CD4-positive, alpha-beta T cell treated with Interferon alpha-2 for 1 hour (primary cell): ENCODE results near the gene LAMC1.

Source experiments
- DNase-seq, 2 donors: peaks; one replicate each; pipeline ENCODE4 v3.0.0-alpha.2; 2020 to 2022

Gene LAMC1

GRCh38 chr1:183152180-183152579, 129.0 kb downstream of the LAMC1 start:
- DNase-seq, result no peak

GRCh38 chr1:183155939-183156338, 132.7 kb downstream of the LAMC1 start:
- DNase-seq, result no peak

- no peak for DNase-seq
Observed at GRCh38 chr1:183159960-183160359, 136.7 kb downstream of the LAMC1 start.

- no peak for DNase-seq
Observed at GRCh38 chr1:183161391-183161790, 138.2 kb downstream of the LAMC1 start.

- DNase-seq, result no peak
Observed at GRCh38 chr1:183163316-183163715, 140.1 kb downstream of the LAMC1 start.

GRCh38 chr1:183164340-183164739, 141.1 kb downstream of the LAMC1 start:
- no peak for DNase-seq

GRCh38 chr1:183164963-183165362, 141.7 kb downstream of the LAMC1 start:
- no peak for DNase-seq

- no peak for DNase-seq
Observed at GRCh38 chr1:183165456-183165855, 142.2 kb downstream of the LAMC1 start.

GRCh38 chr1:183166454-183166853, 143.2 kb downstream of the LAMC1 start:
- no peak for DNase-seq

GRCh38 chr1:183167676-183168075, 144.5 kb downstream of the LAMC1 start:
- DNase-seq, result no peak

GRCh38 chr1:183168308-183168707, 145.1 kb downstream of the LAMC1 start:
- no peak for DNase-seq

GRCh38 chr1:183173828-183174227, 150.6 kb downstream of the LAMC1 start:
- DNase-seq, result no peak

GRCh38 chr1:183175631-183176030, 152.4 kb downstream of the LAMC1 start:
- DNase-seq, result no peak

GRCh38 chr1:183178545-183178944, 155.3 kb downstream of the LAMC1 start:
- DNase-seq, result no peak

GRCh38 chr1:183179033-183179432, 155.8 kb downstream of the LAMC1 start:
- no peak for DNase-seq

- DNase-seq, result no peak
Observed at GRCh38 chr1:183180218-183180617, 157.0 kb downstream of the LAMC1 start.

GRCh38 chr1:183180634-183181056, 157.4 kb downstream of the LAMC1 start:
- DNase-seq, result no peak

- no peak for DNase-seq
Observed at GRCh38 chr1:183185941-183186490, 162.8 kb downstream of the LAMC1 start, which contains the start of gene LAMC2. TSS of gene LAMC2 (plus strand) at chr1:183186264. CDS start at chr1:183186353, 89 bp downstream.

- DNase-seq, result no peak
Observed at GRCh38 chr1:183186841-183187240, 163.6 kb downstream of the LAMC1 start.

- DNase-seq, result no peak
Observed at GRCh38 chr1:183188240-183188639, 165.0 kb downstream of the LAMC1 start.

GRCh38 chr1:183191833-183192232, 168.6 kb downstream of the LAMC1 start:
- no peak for DNase-seq

- no peak for DNase-seq
Observed at GRCh38 chr1:183193963-183194525, 170.8 kb downstream of the LAMC1 start.

GRCh38 chr1:183194527-183195141, 171.4 kb downstream of the LAMC1 start:
- DNase-seq, result peak in 1 of 2 donors; percentile 13

GRCh38 chr1:183195142-183195574, 171.9 kb downstream of the LAMC1 start:
- DNase-seq, result no peak
